ENCODE measurements around the gene TNFRSF9. TPM values are rescaled to one million over a fixed set of nuclear protein-coding genes. Genes with fewer than 3 reads are reported as not detected.

Gene TNFRSF9
- polyA plus RNA-seq (2012; rRNA removed): 2.9 and 5.1 TPM in 2 replicates
- 3.1 and 3.8 TPM in 2 replicates for polyA plus RNA-seq (2012; cell fraction: cytosol; rRNA removed)
- 2.1 and 2.8 TPM in 2 replicates for polyA plus RNA-seq (2012; cell fraction: nucleus; rRNA removed)

DNA sequence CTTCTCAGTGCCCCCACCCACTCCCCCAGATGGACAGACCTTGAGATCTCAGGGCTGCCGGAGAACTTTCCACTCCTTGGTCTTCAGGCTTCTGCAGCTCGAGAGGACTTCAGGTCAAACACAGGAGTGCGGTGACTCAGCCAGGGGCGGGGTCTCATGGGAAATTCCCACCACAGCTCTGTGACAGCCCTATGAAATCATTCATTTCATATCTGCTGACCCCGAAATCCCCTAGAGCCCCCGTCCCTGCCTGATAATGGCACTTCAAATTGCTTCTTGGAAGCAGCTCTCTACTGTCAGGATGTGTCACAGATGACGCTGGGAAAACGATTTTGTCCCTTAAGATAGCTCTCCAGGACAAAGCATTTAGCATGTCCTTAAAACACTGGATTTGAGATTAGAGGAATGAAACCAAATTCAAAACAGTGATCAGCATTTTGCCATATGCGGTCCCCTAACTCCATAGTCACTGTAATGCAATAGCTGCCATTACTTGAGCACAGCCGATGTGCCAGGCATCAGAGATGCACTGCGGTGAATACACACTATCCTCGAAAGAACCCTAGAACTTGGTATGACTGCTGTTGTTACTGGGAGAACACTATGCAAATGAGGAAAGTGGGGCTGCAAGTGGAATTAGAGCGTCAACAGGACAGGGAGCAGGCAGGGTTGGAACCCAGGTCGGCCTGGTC lies at the start of gene TNFRSF9:
TNFRSF9 (minus strand) TSS at position 95 of the 692 bp plus-strand sequence. CDS start 845 bp downstream, outside the sequence.
- Histone ChIP-seq H3K9me2 (no peaks in the 10 kb centered on the region), H3K4me3 (ENCODE audit: low read depth in 2 of 2, low read length in 1 of 2) (no peak within 1 kb of the TSS), H3F3A (replicated peaks; ENCODE audit: insufficient read depth) (no peaks in the 10 kb centered on the region), H2AFZ (ENCODE audit: low read depth) (peak within 1 kb of the TSS; percentile 63; the same call in 1 of the 2 replicates), H3K27me3 (ENCODE audit: insufficient read depth) (no peaks in the 10 kb centered on the region), H3K9me3 (no peaks in the 10 kb centered on the region), H3K9ac (no peak within 1 kb of the TSS), H3K27ac (ENCODE audit: low read depth in 2 of 2, low read length in 1 of 2) (peak within 1 kb of the TSS in 1 of 2 experiments; percentile 69; a peak in 2 of 4 replicates), H4K20me1 (ENCODE audit: insufficient read depth) (no peaks in the 10 kb centered on the region), H3K36me3 (replicated peaks in 1 of 2; ENCODE audit: control insufficient read depth in 1 of 2, insufficient read depth in 2 of 2, low read length in 1 of 2) (no peaks in the 10 kb centered on the region), H3K4me1 (ENCODE audit: control insufficient read depth in 1 of 2, insufficient read depth in 2 of 2, low read depth in 1 of 2, low read length in 1 of 2) (peaks cover 0 to 6% of the 10 kb centered on the region in 2 experiments; a peak in 3 of 4 replicates), H3K4me2 (peak within 1 kb of the TSS; percentile 63), H3K79me2 (ENCODE audit: insufficient read depth) (no peaks in the 10 kb centered on the region)
- TF ChIP-seq TAF1 (IDR thresholded peaks at IDR 0.05; ENCODE audit: borderline replicate concordance, low read depth, low read length): no peak
- TF ChIP-seq FOSL2 (IDR thresholded peaks at IDR 0.05; ENCODE audit: borderline replicate concordance, low read depth): peak; percentile 42; the same call in 1 of the 2 replicates
- TF ChIP-seq, protein P1, sequence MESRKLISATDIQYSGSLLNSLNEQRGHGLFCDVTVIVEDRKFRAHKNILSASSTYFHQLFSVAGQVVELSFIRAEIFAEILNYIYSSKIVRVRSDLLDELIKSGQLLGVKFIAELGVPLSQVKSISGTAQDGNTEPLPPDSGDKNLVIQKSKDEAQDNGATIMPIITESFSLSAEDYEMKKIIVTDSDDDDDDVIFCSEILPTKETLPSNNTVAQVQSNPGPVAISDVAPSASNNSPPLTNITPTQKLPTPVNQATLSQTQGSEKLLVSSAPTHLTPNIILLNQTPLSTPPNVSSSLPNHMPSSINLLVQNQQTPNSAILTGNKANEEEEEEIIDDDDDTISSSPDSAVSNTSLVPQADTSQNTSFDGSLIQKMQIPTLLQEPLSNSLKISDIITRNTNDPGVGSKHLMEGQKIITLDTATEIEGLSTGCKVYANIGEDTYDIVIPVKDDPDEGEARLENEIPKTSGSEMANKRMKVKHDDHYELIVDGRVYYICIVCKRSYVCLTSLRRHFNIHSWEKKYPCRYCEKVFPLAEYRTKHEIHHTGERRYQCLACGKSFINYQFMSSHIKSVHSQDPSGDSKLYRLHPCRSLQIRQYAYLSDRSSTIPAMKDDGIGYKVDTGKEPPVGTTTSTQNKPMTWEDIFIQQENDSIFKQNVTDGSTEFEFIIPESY (IDR thresholded peaks at IDR 0.05; ENCODE audit: borderline replicate concordance, low read depth): no peak
- ChIA-PET POLR2A (no interaction called here), CTCF (no interaction called here)
- WGBS (ENCODE audit: low lambda C conversion rate): 63% methylated on average over 13 of the region's 14 CpGs
- DNase-seq: no peak

DNA sequence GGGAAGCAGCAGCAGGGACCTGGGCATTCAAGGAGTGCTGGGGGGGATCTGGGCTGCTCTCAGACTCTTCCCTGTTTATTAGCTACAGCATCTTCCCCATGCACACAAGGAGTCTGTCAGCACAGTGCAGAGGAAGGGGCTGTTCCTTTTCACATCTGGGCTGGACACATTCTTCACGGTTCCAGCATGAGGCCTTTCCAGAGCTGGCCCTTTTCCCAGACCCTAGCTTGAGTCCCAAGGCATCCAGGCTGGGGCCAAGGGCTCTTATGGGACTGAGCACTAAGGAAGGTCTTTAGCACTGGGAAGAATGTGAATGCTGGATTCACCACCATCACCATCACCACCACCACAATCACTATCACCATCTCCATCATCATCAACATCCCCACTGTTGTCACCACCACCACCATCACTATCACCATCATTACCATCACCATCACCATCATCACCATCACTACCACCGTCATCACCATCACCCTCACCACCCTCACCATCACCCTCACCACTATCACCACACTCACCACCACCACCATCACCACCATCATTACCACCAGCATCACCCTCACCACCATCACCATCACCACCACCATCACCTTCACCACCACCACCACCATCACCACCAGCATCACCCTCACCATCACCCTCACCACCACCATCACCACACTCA lies 49.3 kb upstream of the TNFRSF9 start:
- Histone ChIP-seq H3K27me3 (ENCODE audit: insufficient read depth) (no peaks in the 10 kb centered on the region), H3K27ac (ENCODE audit: low read depth in 2 of 2, low read length in 1 of 2) (no peak overlapping the region), H3K36me3 (replicated peaks in 1 of 2; ENCODE audit: control insufficient read depth in 1 of 2, insufficient read depth in 2 of 2, low read length in 1 of 2) (peaks cover 4 to 10% of the 10 kb centered on the region in 2 experiments), H3K4me1 (ENCODE audit: control insufficient read depth in 1 of 2, insufficient read depth in 2 of 2, low read depth in 1 of 2, low read length in 1 of 2) (no peaks in the 10 kb centered on the region), H3K9ac (no peak overlapping the region), H4K20me1 (ENCODE audit: insufficient read depth) (no peaks in the 10 kb centered on the region), H3K79me2 (ENCODE audit: insufficient read depth) (no peaks in the 10 kb centered on the region), H3F3A (replicated peaks; ENCODE audit: insufficient read depth) (no peaks in the 10 kb centered on the region), H3K9me2 (no peaks in the 10 kb centered on the region), H3K4me3 (ENCODE audit: low read depth in 2 of 2, low read length in 1 of 2) (no peak overlapping the region), H2AFZ (ENCODE audit: low read depth) (no peak overlapping the region), H3K9me3 (no peaks in the 10 kb centered on the region), H3K4me2 (no peak overlapping the region)
- no peak for DNase-seq
- WGBS (ENCODE audit: low lambda C conversion rate): 100% methylated on average over 1 of the region's 2 CpGs
- CTCF ChIA-PET: interaction anchor here (2.6 to 2.9 kb wide), 2 partner anchors 14 to 25 kb away, joined by 9 to 14 read pairs; no protein-coding TSS in a partner anchor
- TF ChIP-seq MEF2A (IDR thresholded peaks at IDR 0.05; ENCODE audit: borderline replicate concordance, low read depth) (no peak), GABPA (IDR thresholded peaks at IDR 0.05; ENCODE audit: low read depth) (no peak), EP300 (IDR thresholded peaks at IDR 0.05; ENCODE audit: borderline replicate concordance in 1 of 2, low read depth in 1 of 2, low read length in 1 of 2) (no peak), YY1 (IDR thresholded peaks at IDR 0.05; ENCODE audit: low read depth) (no peak), CHD2 (IDR thresholded peaks at IDR 0.05; ENCODE audit: low read length, partially characterized antibody) (no peak), SMC3 (IDR thresholded peaks at IDR 0.05; ENCODE audit: low read depth, low read length) (no peak), ELF1 (IDR thresholded peaks at IDR 0.05) (no peak)
- TF ChIP-seq, protein P1 (IDR thresholded peaks at IDR 0.05; ENCODE audit: borderline replicate concordance, low read depth): no peak
- TF ChIP-seq, protein P2, sequence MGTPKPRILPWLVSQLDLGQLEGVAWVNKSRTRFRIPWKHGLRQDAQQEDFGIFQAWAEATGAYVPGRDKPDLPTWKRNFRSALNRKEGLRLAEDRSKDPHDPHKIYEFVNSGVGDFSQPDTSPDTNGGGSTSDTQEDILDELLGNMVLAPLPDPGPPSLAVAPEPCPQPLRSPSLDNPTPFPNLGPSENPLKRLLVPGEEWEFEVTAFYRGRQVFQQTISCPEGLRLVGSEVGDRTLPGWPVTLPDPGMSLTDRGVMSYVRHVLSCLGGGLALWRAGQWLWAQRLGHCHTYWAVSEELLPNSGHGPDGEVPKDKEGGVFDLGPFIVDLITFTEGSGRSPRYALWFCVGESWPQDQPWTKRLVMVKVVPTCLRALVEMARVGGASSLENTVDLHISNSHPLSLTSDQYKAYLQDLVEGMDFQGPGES (IDR thresholded peaks at IDR 0.05; ENCODE audit: low read depth, low read length): no peak
- POLR2A ChIA-PET: no interaction called here
